ENCODE measurements around the gene BIRC7.

The BIRC7 gene

DNA sequence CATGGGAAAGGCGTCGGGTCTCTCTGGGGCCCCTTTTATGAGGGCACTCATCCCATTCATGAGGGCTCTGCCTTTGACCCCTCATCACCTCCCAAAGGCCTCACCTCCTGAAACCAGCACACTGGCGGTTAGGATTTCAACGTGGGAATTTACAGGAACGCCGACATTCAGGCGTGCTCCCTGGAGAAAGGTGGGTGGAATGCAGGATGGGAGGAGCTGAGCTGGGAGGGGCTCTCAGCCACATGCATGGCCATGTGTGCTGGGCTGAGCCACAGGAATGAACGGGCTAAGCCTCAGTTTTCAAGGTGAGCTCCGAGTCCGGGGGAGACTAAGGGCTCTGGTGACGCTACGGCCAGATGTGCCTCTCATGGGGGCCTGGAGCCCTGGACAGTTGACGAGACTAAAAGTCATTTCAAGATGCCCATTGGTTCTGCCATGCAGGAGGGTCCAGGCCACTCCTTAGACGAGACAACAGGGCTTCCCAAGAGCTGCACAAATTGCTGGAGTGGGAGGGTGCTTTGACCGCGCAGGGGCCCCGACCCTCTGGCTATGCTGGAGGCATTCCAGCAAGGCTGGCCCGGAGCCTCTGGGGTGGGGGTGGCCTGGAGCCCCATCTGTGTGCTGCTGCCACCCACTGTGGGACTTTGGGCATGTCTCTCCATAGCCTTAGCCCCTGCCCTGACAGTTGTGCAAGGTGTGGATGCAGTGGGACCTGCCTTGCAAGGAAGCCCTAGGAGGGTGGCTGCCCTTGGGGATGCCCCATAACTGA is 33.1 kb downstream of the BIRC7 start:
- no peak for DNase-seq

DNA sequence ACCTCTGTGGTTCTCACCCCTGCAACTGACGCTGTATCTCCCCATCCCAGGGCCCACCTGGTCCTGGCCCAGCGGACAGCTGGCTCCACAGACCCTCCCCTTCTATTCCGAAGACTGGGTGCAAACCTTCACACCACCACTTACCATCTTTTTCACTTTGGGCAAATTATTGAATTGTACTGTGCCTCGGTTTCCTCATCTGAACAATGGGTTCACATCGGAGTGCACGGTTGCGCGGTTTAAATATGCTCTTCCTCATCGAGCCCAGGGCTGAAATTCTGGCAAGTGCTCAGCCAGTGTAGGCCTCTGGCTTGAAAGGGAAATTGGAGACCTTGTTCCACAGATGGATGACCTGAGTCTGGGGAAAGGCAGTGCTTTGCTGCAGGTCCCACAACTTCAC is 34.0 kb downstream of the BIRC7 start:
- no peak for DNase-seq

DNA sequence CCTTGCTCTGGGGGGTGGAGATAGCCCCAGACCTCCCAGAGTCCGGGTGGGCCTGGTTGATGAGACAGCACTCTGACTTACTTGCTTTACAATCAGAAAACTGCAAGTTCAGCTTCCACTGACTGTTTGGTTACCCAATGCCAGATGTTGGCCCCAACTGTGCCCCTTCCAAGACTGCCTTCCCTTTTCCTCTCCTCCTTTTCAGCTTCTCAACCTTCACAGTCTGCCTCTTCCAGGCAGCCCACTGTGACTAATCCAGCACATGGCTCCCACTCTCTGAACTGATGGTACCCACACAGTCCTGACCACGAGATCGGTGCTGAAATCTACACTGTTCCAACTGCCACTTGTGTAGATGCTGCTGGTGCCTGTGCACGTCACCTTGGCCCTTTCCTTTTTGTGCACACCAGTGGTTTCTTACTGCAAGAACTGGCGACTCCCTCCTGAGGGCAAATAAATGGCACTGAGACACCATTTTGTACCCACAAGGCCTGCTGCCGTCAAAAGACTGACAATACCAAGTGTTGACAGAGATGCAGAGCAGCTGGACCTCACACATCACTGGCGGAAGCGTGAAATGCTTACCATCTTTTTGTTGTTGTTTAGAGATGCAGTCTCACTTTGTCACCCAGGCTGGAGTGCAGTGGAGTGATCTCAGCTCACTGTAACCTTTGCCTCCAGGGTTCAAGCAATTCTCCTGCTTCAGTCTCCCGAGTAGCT is 35.1 kb downstream of the BIRC7 start:
- no peak for DNase-seq

DNA sequence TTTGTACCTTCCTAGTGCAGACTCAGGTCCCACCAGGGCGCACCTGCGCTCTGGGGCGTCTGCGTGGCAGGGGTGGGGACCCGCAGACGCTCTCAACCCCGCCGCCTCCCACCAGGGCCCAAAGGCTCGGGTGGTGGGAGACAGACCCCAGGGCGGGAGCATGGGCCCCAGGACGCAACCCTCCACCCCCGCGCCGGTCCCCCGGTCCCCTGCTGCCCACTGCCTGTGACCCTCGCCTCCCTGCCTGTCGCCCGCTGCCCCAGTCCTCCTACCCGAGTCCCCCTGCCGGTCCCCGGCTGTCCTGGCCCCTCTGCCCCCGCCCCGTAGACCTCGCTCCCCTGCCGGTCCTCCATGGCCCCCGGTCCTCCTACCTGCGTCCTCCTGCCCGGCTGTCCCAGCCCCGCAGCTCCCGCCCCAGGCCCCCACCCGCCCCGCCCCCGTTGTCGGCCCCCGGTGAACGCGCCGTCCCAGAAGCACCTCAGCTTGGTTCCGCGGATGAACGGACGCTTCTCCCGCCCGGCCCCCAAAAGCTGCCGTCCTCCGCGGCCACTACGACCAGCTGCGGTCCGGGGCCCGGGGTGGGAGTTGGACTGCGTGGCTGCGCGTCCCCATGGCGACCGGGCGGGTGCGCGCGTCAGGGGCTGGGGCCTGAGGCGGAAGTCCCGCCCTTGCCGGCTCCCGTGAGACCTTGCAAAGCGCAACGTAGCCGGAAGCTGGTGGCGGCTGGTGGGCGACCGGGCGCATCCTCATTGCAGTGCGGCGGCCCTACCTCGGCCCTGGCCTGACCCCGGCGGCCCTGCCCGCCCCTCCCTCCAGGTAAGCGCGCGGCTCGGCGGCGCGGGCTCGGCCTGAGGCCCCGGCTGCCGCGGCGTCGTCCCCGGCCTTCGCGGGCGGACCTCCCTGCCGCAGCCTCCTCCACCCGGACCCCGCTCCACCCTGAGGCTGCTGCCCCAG is 36.7 kb downstream of the BIRC7 start, which contains the start of gene ARFGAP1:
Gene ARFGAP1, plus strand, starts transcription at position 709 of the 954 bp plus-strand sequence. CDS start 2,768 bp downstream, outside the sequence.
- DNase-seq, result peak; percentile 94 to 99

DNA sequence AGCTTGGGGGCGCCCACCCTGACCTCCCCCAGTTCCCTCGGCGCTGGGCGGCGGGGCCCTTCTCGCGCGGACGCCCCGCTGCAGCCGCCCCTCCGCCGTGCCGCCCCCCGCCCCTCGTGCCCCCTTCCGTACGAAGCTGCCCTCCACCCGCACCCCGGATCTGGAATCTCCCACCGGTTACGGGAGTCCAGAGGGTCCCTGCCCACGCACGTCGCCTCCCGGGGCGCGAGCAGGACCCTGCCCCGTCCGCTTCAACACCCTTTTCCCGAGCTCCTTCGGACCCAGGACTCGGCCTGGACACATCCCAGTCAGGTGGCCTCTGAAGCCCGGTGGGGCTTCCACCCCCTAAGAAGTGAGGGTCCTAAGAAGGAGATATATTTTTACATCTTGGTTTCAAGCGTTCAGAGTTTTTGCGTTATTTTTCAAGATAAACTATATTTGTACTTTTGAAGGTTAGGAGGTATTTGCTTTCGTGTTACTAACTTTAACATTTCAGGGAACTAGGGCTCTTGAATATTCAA is 37.4 kb downstream of the BIRC7 start:
- DNase-seq, result no peak

DNA sequence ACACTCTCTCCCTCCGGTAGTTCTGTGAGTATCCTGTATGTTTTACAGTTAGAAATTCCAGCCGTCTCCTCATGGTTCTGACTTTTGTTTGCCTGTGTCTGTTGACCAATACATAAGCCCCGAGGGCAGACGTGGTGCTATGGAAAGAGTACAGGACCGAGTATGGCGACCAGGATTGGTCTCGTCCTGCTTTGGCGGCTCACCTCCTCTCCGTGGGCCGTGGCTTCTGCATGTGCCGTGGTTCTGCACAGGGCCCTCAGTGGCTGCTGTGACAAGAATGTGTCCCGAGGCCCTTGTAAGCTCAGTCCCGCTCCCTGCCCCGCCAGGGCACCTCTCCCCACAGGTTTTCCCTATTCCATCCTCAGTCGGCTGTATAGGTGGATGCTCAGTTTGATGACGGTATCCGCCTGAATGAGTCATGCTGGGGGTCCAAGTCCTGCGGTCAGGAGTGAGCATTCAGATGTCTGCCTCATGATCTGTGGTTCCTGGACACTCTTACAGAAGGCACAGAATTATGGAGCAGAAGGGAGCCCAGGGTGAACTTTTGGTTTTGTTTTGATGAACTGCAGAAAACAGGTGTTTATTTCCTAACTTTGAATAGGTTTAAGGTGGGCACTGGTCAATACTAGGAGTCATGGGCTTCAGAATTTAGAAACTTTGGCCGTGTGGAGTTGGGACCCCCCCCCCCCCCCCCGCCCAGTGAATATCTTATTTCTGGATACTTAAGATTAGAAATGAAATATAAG is 38.1 kb downstream of the BIRC7 start:
- DNase-seq, result no peak

DNA sequence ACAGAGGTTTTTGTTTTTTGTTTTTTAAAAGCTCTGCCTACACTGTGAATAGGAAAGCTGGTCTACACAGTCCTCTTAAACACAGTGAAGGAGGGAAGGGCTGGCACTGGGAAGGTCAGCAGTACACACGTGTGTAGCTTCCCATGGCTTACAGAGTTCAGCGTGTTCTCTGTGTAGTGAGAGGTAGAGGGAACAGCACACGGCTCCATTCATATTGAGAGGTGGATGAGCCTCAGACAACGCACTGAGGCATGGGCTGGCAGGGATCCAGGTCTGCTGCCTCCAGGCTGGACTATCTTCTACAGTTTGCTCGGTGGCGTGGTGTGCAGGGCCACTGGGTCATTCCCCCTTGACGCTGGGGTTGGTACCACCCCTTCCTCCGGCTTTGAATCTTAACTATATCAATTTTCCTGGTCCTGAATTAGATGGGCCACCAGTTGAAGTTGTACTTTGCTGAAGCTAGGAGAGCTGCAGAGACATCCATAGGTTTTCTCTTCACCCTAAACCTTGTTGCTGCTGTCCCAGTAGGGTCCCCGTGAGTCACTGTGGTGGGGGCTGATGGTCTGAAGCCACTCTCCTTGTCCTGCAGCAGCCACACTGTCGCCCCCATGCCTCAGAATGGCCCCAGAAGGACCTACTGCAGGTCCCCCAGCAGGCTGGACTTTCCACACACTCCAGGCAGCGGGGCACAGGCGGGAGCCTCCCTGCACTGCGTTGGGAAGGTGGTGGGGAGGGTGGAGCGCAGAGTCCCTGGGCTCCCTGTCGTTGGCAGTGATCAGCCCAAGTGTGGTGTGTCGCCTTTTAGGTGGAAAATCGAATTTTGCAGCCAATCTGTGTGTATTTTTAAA is 38.9 kb downstream of the BIRC7 start:
- no peak for DNase-seq

DNA sequence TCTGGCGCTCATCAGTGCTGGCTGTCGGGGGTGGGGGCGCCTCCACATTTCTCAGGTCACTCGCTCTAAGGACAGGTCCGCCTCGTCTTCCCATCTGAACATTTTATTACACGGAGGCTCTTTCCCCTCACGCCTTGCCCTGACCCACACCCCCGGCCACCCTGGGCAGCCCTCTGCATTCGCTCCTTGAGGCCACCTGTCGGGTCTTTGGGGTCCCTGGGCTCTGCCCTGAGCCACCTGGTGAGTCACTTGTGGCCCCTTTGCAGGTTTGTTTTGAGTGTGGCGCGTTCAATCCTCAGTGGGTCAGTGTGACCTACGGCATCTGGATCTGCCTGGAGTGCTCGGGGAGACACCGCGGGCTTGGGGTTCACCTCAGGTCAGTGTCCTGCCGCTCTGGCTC is 40.1 kb downstream of the BIRC7 start:
- no peak for DNase-seq

DNA sequence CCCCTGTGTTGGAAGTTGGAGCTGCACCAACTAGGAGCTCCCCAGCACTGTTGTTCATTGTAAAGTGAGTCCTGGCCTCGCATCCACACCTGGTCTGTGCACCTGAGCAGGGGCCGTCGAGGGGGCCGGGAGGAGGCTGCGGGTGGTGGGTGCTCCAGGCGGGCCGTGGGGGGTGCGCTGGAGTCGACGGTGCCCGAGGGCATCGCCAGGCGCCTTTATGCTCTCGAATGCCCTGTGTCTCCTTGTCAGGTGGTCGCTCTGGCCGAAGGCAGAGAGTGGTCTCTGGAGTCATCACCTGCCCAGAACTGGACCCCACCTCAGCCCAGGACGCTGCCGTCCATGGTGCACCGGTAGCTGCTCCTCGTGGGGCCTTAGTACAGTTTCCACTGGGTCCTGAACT is 41.3 kb downstream of the BIRC7 start:
- DNase-seq, result no peak

DNA sequence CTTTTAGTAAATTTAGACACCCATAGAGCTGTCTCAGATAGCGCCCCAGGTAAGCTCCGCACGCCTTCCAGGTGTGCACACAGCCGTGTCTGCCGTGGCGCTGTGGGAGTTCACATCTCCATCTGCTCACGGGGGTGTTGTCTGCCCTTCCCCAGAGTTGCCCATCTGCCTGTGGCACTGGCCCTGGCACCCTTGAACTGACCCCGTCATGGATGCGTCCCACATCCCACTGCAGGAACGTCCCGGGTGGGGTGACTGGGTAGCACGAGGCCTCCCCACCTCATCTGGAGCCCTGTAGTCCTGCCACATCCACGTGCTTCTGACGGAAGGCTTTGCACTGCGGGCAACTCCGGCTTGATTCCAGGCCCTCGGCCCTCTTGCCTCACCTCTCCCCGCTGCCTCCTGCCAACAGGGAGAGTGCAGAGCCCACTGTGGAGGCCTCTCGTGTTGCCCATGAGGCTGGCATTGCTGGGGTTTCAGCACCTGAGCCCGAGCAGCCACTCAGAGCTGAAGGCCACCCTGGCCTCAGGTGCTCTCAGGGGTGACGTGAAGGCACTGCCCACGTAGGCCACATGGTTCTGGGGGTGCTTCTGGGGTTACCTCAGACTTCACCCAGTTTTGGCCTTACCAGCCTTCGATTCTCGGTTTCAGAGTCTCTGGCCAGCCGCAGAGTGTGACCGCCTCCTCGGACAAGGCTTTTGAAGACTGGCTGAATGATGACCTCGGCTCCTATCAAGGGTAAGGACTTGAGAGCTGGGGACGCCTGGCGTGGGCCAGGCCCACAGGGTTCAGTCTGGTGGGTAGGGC is 42.0 kb downstream of the BIRC7 start:
- DNase-seq, result no peak

DNA sequence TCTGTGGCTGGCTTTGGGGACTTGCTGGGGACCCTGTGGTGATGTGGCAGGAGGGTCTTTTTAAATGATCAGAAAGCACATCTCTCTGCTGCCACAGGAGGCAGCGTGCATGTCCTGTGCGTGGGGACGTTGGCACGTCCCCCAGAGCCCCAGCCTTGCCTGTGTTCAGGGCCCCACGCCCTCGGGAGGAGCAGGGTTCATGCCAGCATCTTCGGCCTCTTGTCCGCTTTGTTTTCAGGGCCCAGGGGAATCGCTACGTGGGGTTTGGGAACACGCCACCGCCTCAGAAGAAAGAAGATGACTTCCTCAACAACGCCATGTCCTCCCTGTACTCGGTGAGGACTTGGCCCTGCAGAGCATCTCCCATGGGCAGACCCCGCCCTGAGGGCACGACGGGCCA is 43.0 kb downstream of the BIRC7 start:
- no peak for DNase-seq

DNA sequence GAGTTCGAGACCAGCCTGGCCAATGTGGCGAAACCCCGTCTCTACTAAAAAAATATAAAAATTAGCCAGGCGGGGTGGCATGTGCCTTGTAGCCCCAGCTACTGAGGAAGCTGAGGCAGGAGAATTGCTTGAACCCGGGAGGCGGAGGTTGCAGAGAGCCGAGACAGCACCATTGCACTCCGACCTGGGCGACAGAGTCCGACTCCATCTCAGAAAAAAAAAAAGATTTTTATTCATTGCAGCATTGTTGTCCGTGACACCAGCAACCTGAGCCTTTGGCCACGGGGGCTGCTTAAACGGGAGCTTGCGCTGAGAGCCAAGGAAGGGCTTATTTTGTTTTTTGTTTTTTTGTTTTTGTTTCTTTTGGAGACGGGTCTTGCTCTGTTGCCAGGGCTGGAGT is 44.2 kb downstream of the BIRC7 start:
- no peak for DNase-seq

DNA sequence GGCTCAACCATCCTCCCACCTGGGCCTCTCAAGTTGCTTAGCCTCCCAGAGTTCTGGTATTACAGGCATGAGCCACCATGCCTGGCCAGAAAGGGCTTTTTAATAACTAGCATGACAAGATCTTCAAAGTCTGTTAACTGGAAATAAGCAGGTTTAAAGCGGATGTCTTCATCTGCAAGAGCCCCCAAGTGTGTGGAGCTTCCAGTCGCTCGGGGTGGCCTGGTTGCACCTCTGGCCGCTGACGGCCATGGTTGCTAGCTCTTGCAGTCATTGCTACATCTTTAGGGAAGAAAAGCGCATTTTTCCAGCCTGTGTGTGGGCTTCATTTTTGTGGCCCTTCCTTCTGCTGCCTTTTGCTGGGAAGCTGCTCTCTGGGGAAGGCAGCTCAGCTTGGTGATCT is 44.7 kb downstream of the BIRC7 start:
- no peak for DNase-seq

DNA sequence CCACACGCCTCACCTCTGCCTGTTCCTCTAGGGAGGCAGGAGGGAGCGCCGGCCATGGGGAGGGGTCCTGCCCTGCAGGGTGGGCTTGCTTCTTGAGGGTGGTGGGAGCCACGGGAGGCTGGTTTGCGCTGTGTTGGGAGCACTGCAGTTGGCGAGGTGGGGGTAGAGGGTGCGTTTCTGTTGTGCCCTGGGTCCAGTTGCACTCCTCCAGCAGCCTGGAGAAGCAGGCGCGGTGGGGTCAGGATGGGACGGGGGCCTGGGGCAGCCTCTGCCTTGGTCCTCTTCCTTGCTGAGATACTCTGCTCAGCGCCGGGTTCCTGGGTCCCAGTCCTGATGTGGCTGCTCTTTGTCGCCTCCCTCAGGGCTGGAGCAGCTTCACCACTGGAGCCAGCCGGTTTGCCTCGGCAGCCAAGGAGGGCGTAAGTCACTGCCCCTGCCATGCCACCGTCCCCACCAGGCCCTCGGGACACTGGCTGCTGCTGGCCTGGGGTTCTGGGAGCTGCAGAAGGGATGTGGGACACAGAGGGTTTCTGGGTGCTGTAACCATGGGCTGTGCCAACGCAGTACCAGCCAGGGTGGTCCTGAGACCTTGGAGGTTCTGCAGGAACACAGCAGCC is 45.3 kb downstream of the BIRC7 start:
- DNase-seq, result no peak

DNA sequence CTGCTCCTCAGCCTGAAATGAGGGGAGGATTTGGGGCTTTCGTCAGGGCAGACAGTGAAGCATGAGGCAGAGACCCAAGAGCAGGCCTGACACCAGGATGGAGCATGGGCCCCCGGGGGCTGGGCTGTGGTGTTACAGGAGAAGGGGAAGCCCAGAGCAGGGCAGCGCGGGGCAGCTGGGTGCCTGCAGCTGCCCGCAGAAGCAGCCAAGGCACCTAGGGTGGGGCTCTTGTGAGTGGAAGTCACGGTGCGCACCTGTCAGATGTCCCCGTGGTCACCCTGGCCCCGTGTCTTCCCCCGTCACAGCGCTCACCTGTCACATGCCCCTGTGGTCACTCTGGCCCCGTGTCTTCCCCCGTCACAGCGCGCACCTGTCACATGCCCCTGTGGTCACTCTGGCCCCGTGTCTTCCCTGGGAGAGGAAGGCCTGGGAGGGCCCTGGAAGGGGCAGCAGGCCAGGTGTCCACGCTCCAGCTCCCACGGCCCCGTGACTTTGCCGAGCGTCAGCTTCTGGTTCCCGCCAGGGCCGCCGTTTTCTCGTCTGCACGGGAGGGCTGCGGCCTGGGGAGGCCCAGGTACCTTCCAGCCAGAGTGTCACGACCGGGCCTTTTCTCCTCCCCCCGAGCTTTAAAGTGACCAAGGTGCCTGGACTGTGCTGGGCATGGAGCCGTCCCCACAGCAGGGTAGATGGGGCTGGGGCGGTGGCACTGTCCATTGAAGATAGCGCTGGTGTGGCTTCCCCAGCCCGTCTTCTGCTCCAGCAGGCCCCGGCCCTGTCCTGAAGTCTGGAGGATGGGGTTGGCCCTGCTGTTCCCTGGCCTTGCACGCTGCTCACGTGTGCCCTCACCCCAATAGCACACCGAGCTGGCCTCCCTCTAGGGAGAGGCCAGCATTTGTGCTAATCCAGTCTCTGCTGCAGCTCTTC is 46.3 kb downstream of the BIRC7 start:
- no peak for DNase-seq

DNA sequence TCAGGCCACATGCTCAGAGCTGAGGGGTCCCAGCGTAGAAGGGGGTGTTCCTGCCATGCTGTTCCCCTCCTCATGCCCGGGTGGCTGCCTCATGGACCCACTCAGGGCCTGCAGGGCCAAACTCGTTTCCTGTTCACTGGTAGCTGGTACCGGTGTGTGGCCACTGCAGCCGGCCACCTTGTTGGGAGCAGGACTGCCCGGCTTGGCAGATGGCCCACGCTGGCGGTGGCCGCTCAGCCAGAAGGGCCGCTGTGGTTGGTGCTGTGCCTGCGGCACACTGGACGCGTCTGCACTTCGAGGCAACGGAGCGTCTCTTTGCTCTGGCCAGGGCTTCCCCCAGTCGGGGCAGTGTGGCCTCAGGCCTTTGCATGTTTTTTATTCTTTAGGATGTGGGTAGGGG is 47.2 kb downstream of the BIRC7 start:
- no peak for DNase-seq

DNA sequence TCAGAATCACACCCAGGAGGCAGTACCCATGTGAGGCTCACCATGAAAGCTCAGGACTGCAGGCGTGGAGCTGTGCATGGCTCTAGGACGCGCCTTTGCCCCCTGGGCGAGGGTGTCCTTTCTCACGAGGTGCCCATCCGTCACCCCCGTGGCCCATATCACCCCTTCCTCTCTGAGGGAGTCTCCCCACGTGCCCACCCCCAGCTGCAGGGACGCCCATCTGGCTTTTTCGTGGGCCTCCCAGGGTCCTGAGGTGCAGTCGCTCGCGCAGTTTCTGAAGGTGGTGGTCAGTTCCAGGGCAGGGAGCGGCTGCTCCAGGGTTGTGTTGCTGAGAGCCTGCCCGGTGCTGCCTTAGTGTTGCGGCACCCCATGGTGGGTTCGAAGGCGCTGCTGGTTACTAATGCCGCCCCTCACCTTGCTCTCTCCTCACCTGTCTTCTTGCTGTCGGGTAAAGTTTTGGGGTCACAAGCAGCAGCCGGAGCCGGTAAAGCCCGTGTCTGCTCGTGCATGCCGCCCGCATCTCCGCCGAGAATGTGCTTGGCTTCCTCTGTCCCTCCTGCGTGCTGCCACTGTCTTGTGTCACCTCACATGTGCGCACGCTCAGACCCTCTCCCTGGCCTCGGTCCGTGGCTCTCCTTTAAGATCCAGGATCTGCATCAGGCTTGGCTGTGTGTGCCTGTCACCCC is 47.8 kb downstream of the BIRC7 start:
- DNase-seq, result no peak

DNA sequence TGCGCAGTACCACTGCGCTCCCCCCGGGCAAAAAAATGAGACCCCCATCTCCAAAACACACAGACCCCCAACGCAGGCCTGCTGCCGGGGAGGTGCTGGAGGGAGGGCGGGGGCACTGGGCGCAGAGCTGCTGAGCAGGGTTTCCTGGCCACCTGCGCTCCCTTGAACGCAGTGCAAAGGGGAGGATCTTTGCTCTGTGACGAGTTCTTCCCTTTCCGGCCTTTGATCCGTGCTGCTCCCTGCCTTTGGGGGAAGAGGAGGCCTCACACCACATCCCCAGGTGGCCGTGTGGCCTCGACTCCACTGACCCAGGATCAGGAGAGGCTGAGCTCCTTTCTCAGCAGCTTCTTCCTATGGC is 48.4 kb downstream of the BIRC7 start:
- DNase-seq, result no peak

Data from SHP77 (cell line).